Fibroblast of villous mesenchyme (primary cell): ENCODE results near the gene OGFOD3. TPM values are rescaled to one million over a fixed set of nuclear protein-coding genes. Genes with fewer than 3 reads are reported as not detected.
"Not testable (repeated sequence)": the region's sequence is repeated elsewhere in the genome, so short reads cannot be mapped to it uniquely, and the experiment has no call there.

ENCODE experiments used
- DNase-seq: peaks from one replicate; pipeline ENCODE4 v3.0.0-alpha.2; 2010; ENCODE audit warnings: low read depth
- H3K4me3 ChIP-seq: 2 replicates; pipeline ENCODE4 v1.5.1; 2011; ENCODE audit warnings: low read depth, mild to moderate bottlenecking, low read length
- total RNA-seq: library from RNA; depleted of rRNA; stranded (reverse); fragments of >200 nt; gene quantifications from 2 replicates; pipeline ENCODE4 v1.2.3, GENCODE V29; 2012
- TF ChIP-seq, protein P1 (sequence below): IDR thresholded peaks from 2 replicates; pipeline ENCODE4 v1.5.1; 2012; ENCODE audit warnings: low read depth, mild to moderate bottlenecking, low read length; ENCODE audit not compliant: insufficient read depth

The OGFOD3 gene
- total RNA-seq, 1 donor: 20.7 TPM

DNA sequence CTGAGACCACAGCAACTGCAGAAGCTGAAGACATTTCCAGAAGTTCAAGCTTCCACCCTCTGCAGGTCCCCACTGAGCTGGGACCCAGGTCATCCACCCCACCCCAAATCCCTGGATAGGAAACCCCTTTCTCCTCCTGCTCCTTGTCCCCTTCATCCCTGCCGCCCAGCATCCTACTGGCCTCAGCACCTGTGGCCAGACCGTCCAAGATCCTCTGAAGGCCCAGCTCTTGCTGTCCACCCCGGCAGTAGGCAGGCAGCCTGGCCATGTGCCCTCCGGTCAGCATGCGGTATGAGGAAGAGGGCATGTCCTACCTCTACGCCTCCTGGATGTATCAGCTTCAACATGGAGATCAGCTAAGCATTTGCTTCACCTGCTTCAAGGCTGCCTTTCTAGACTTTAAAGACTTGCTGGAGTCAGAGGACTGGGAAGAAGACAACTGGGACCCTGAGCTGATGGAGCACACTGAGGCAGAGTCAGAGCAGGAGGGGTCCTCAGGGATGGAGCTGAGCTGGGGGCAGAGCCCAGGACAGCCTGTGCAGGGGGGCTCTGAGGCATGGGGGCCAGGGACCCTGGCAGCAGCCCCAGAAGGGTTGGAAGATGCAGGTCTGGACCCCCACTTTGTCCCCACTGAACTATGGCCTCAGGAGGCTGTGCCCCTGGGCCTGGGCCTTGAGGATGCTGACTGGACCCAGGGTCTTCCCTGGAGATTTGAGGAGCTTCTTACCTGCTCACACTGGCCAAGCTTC lies 56.3 kb downstream of the OGFOD3 start:
- no peak for DNase-seq
- H3K4me3 ChIP-seq: no peak overlapping the region
- TF ChIP-seq, protein P1, sequence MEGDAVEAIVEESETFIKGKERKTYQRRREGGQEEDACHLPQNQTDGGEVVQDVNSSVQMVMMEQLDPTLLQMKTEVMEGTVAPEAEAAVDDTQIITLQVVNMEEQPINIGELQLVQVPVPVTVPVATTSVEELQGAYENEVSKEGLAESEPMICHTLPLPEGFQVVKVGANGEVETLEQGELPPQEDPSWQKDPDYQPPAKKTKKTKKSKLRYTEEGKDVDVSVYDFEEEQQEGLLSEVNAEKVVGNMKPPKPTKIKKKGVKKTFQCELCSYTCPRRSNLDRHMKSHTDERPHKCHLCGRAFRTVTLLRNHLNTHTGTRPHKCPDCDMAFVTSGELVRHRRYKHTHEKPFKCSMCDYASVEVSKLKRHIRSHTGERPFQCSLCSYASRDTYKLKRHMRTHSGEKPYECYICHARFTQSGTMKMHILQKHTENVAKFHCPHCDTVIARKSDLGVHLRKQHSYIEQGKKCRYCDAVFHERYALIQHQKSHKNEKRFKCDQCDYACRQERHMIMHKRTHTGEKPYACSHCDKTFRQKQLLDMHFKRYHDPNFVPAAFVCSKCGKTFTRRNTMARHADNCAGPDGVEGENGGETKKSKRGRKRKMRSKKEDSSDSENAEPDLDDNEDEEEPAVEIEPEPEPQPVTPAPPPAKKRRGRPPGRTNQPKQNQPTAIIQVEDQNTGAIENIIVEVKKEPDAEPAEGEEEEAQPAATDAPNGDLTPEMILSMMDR: no peak

DNA sequence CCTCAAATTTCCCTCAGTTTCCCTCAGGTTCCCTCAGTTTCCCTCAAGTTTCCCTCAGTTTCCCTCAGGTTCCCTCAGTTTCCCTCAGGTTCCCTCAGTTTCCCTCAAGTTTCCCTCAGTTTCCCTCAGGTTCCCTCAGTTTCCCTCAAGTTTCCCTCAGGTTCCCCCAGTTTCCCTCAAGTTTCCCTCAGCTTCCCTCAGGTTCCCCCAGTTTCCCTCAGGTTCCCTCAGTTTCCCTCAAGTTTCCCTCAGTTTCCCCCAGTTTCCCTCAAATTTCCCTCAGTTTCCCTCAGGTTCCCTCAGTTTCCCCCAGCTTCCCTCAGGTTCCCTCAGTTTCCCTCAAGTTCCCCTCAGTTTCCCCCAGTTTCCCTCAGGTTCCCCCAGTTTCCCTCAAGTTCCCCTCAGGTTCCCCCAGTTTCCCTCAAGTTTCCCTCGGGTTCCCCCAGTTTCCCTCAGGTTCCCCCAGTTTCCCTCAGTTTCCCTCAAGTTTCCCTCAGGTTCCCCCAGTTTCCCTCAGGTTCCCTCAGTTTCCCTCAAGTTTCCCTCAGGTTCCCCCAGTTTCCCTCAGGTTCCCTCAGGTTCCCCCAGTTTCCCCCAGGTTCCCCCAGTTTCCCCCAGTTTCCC lies 58.8 kb downstream of the OGFOD3 start:
- not testable (repeated sequence) for H3K4me3 ChIP-seq, DNase-seq

DNA sequence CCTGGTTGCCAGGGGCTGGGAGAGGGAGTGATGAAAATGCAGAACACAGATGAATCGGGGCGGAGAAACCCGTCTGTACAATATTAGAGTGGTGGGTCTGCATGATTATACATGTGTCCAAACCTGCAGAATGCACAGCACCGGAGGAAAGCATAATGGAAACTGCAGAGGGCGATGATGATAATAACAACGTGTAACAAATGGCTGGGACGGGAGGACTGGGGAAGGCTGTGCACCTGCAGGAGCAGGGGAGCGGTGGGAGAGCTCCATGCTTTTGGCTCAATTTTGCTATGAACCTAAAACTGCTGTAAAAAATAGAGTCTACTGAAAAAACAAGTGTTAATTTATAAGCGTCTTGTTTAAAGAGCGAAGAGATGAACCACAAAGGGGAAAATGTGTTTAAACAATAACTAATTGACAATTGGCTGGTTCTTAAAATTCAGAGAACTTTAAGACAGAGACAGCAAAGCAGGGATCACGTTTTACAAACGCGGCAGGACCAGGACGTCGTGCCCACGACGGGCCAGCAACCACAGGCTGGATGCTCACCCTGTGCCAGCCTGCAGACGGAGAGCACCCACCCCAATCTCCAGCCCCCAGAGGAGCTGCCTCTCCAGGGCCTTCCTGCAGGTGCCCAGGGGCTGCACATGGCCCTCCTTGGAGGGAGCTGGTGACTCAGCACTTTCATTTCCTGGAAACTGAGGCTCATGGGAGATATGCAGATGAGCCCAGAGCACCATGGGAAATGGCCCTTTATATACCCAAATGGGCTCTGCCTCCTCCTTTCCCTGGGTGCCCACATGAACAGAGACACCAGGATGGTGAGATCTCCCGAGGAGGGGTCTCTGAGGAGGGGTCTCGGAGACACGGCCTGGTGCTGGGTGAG lies 59.7 kb downstream of the OGFOD3 start, which contains the start of gene TEX19:
Gene TEX19, plus strand, starts transcription at position 783 of the 886 bp plus-strand sequence. CDS start 2,904 bp downstream, outside the sequence.
- TF ChIP-seq, protein P1: no peak
- H3K4me3 ChIP-seq: no peak within 1 kb of the TSS
- DNase-seq: no peak

DNA sequence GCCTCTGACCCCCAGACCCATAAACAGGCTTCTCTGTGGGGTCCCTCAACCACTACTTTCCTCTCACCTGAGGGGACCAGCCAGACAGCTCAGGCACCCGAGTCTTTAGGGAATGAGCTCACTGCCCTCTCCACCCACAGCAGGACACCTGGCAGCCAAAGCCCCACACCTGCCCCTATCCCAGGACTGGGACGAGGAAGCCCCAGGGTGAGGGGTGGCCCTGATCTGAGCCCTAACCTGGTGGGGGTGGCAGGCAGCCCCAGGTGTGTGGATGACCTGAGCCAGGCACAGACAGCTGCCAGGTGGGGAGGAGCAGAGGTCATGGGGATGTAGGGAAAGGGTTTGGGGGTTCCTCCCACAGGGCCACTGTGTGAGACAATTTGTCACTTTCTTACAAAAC lies 61.0 kb downstream of the OGFOD3 start:
- TF ChIP-seq, protein P1: no peak
- DNase-seq: no peak
- no peak overlapping the region for H3K4me3 ChIP-seq

DNA sequence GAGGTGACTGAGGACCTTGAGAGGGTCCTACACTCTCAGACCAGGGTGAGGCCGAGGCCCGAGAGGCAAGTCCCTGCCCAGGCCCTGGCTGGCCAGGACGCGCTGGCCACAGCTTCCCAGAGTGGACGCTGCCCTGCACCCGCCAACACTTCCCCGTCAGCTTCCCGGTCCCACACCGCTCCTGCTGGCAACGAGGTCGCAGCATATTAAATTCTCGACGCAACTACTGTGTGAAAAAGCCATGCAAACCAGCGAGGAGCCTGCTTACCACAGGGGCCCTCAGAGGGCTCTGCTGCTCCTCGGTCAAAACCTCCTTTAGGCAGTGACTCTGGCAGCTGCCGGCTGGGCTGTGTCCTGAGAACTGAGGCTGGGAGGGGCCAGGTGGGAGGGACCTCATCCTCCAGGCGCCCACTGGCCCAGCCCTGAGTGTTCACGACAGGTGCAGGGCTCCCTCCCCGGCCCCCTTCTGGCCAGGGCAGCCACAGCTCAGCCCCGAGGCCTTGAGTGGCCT lies 61.5 kb downstream of the OGFOD3 start:
- no peak for DNase-seq
- TF ChIP-seq, protein P1: no peak
- no peak overlapping the region for H3K4me3 ChIP-seq

DNA sequence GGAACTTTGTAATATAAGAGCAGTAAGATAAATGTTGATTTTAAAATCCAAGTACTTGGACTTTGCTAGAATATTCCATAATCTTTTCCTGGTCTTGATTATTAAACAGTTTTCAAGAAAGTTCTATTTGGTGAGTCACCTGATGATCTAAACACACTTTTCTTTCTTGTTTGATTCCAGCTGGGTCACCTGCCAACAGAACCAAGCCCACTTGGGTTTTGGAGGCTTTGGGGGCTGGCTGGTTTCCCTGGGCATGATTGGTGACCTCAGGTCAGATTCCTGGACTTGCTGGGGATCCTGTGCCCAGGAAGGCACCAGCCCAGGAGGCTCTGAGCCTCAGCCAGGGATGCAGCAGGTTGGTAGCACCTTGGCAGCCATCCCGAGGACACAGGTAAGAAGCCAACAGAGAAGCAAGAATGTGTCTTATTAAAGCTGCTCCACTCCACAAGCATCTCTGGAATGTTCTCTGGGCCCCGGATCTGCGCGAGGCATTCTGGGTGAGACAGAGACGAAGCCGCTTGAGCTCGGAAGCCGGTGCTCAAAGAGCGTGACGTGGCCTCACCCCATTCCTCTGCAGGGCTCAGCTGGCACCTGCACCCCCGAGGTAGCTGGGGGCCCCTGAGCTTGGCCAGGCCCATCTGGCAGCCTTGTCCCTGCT lies 62.5 kb downstream of the OGFOD3 start:
- TF ChIP-seq, protein P1: no peak
- peak; percentile 21 for DNase-seq
- no peak overlapping the region for H3K4me3 ChIP-seq
